ENCODE measurements around the gene AGT. TPM values are rescaled to one million over a fixed set of nuclear protein-coding genes. Genes with fewer than 3 reads are reported as not detected.
A peak's percentile ranks its signal among the peaks of the same experiment; 100 is the strongest.

AGT gene
- total RNA-seq, 2 donors from 2014 or later, result 4.7 to 12.0 TPM

DNA sequence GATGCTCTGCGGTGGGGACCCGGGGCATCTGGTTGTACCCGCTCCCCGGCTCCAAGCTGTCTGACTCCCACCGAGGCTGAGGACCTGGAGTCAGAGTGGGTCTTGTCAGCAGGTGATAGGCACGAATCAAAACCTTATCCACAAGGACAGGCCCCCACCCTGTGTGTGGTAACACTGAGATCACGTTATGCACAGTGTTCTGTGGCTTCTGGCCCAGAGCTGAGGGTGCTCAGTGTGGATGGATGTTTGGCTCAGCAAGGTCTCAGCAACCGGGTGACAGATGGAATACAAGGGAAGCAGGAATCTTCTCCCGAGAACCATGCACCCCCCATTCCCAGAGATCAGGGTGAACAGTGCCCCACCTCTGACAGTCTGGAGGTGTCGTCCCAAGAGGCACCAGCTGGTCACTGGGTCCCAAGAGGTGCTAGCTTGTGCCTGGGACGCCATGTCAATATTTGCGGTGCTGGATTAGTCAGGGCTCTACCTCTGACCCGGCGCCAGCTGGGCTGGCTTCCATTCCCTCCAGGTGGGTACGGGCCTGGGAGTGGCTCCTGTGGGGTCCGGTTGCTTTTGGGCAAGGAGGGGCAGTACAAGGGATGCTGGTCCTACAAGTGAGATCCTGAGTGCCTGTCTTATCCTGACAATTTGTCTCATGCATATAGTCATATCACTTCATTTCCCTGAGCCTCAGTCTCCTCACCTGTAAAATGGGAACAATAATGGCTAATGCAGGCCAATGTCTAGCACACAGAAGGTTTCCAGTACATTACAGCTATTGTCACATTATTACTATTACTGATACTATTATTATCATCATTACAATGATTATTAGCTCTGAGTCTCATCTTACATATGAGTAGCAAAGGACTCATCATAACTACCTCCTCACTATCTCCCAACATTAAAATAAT is 34.2 kb upstream of the AGT start:
- intact Hi-C loops (cut with DNase I), result no loop called here

DNA sequence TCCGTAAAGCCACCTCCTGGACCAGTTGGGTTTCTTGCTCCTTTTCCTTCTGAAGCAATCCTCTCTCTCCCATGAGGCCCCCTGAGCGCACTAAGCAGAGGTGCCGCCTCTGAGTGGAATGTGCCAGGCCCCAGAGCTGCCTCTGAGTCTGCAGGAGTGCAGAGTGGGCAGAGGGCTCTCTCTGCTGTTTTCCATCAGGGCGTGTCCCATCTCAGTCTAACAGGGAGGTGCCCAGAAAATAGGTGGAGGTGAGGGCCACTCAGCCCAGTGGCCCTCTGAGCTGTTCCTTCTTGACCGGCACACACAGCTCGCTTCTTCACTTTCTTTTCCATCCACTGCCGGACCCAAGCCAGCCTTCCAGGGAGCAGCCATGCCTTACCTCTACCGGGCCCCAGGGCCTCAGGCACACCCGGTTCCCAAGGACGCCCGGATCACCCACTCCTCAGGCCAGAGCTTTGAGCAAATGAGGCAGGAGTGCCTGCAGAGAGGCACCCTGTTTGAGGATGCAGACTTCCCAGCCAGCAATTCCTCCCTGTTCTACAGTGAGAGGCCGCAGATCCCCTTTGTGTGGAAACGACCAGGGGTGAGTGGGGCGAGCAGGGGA is 33.3 kb upstream of the AGT start, which contains the start of gene CAPN9:
Gene CAPN9, plus strand, starts transcription at position 262 of the 604 bp plus-strand sequence. Its CDS starts 109 bp downstream, at position 371.
- Histone ChIP-seq H3K36me3 (no peaks in the 10 kb centered on the region), H3K27me3 (replicated peaks; ENCODE audit: insufficient read depth) (no peaks in the 10 kb centered on the region), H3K27ac (no peak within 1 kb of the TSS), H3K9me3 (no peaks in the 10 kb centered on the region), H3K4me1 (replicated peaks) (peaks cover 10% of the 10 kb centered on the region), H3K4me3 (no peak within 1 kb of the TSS)
- no peak for TF ChIP-seq POLR2AphosphoS5 (IDR thresholded peaks at IDR 0.05)
- TF ChIP-seq POLR2A (IDR thresholded peaks at IDR 0.05), result no peak
- TF ChIP-seq, protein P1, sequence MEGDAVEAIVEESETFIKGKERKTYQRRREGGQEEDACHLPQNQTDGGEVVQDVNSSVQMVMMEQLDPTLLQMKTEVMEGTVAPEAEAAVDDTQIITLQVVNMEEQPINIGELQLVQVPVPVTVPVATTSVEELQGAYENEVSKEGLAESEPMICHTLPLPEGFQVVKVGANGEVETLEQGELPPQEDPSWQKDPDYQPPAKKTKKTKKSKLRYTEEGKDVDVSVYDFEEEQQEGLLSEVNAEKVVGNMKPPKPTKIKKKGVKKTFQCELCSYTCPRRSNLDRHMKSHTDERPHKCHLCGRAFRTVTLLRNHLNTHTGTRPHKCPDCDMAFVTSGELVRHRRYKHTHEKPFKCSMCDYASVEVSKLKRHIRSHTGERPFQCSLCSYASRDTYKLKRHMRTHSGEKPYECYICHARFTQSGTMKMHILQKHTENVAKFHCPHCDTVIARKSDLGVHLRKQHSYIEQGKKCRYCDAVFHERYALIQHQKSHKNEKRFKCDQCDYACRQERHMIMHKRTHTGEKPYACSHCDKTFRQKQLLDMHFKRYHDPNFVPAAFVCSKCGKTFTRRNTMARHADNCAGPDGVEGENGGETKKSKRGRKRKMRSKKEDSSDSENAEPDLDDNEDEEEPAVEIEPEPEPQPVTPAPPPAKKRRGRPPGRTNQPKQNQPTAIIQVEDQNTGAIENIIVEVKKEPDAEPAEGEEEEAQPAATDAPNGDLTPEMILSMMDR (IDR thresholded peaks at IDR 0.05), result no peak
- intact Hi-C loops (cut with DNase I), result no loop called here
- 76% methylated on average over 14 of the region's 14 CpGs for WGBS
- DNase-seq (ENCODE audit: low spot score), result no peak

More for the DNA sequence above, 34.2 kb upstream of the AGT start:
- peak; percentile 48 for DNase-seq (ENCODE audit: low spot score)
- H3K4me1 ChIP-seq (replicated peaks), result peaks cover 15% of the 10 kb centered on the region
- no peak overlapping the region for H3K27ac ChIP-seq
- no peak overlapping the region for H3K4me3 ChIP-seq
- H3K27me3 ChIP-seq (replicated peaks; ENCODE audit: insufficient read depth), result no peaks in the 10 kb centered on the region
- 59% methylated on average over 15 of the region's 16 CpGs for WGBS
- peak; percentile 42 for TF ChIP-seq POLR2AphosphoS5 (IDR thresholded peaks at IDR 0.05)
- TF ChIP-seq, protein P1 (IDR thresholded peaks at IDR 0.05), result no peak
- no peaks in the 10 kb centered on the region for H3K36me3 ChIP-seq
- H3K9me3 ChIP-seq, result no peaks in the 10 kb centered on the region

DNA sequence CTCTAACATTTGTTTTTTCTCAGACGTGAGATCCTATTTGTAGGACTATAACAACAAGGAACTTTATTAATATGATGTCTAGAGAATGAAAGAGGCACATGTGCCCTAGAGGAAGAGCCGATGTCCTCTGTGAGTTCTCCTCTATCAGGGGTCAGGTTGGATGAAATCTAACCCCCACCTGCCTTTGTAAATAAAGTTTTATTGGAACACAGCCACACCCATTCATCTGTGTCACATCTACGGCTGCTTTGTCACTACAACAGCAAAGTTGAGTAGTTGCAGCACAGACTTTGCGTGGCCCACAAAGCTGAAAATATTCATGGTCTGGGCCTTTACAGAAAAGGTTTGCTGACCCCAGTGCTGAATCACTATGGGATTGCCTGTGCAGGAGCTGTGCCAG is 32.7 kb upstream of the AGT start:
- Histone ChIP-seq H3K36me3 (no peaks in the 10 kb centered on the region), H3K27ac (no peak overlapping the region), H3K4me1 (replicated peaks) (peaks cover 6% of the 10 kb centered on the region), H3K27me3 (replicated peaks; ENCODE audit: insufficient read depth) (no peaks in the 10 kb centered on the region), H3K9me3 (no peaks in the 10 kb centered on the region), H3K4me3 (no peak overlapping the region)
- TF ChIP-seq, protein P1 (IDR thresholded peaks at IDR 0.05), result no peak
- no peak for TF ChIP-seq POLR2AphosphoS5 (IDR thresholded peaks at IDR 0.05)
- DNase-seq (ENCODE audit: low spot score), result no peak
- 91% methylated on average over 4 of the region's 4 CpGs for WGBS
- intact Hi-C loops (cut with DNase I), result no loop called here

DNA sequence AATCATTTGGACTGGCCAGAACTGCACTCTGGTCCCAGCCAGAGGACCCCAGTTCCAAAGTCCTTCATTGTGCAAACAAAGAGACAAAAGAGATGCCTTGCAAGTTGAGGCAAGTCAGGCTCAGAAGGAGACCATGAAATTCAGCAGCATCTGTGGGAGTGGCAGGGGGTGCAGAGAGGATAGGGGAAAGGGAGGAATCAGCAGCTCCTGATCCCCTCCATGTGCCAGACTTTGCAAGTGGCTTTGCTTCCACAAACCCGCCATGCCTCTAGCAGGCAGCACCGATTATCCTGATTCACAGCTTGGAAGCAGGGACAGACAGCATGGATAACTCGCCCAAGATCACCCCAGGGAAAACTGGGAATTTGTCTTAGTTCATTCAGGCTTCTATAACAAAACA is 31.1 kb upstream of the AGT start:
- intact Hi-C loops (cut with DNase I), result no loop called here
- TF ChIP-seq, protein P1 (IDR thresholded peaks at IDR 0.05), result no peak
- TF ChIP-seq POLR2A (IDR thresholded peaks at IDR 0.05) (no peak), POLR2AphosphoS5 (IDR thresholded peaks at IDR 0.05) (no peak)
- H3K36me3 ChIP-seq, result no peaks in the 10 kb centered on the region

More for the DNA sequence above, 31.1 kb upstream of the AGT start:
- DNase-seq (ENCODE audit: low spot score), result no peak
- Histone ChIP-seq H3K9me3 (no peaks in the 10 kb centered on the region), H3K4me3 (no peak overlapping the region), H3K27me3 (replicated peaks; ENCODE audit: insufficient read depth) (no peaks in the 10 kb centered on the region), H3K27ac (no peak overlapping the region), H3K4me1 (replicated peaks) (no peaks in the 10 kb centered on the region)
- WGBS, result 51% methylated on average over 3 of the region's 3 CpGs
